H9 (cell line): ENCODE measurements around the gene EPHA1. TPM values are rescaled to one million over a fixed set of nuclear protein-coding genes. Genes with fewer than 3 reads are reported as not detected.

ENCODE experiments used
- DNase-seq: peaks from one replicate; pipeline ENCODE4 v3.0.0-alpha.2; 2017
- H2AFZ ChIP-seq: one replicate; pipeline ENCODE4 v1.6.1; 2013; ENCODE audit warnings: mild to moderate bottlenecking, low read length, control low read depth, moderate library complexity
- H2AK5ac ChIP-seq: 2 replicates; pipeline ENCODE4 v1.6.1; 2013; ENCODE audit warnings: low read length, control low read depth, mixed read lengths; ENCODE audit not compliant: insufficient read length
- H2BK120ac ChIP-seq: one replicate; pipeline ENCODE4 v1.6.1; 2013; ENCODE audit warnings: low read depth, mild to moderate bottlenecking, low read length, control low read depth, inconsistent platforms; ENCODE audit not compliant: poor library complexity, severe bottlenecking
- H2BK12ac ChIP-seq: 2 replicates; pipeline ENCODE4 v1.6.1; 2013; ENCODE audit warnings: low read length, control low read depth, mixed read lengths, low read depth; ENCODE audit not compliant: insufficient read length
- H2BK15ac ChIP-seq: 2 replicates; pipeline ENCODE4 v1.6.1; 2013; ENCODE audit warnings: low read depth, low read length, control low read depth
- H2BK20ac ChIP-seq: one replicate; pipeline ENCODE4 v1.6.1; 2013; ENCODE audit warnings: low read depth, mild to moderate bottlenecking, low read length, control low read depth, inconsistent platforms; ENCODE audit not compliant: poor library complexity, severe bottlenecking
- H2BK5ac ChIP-seq: 2 replicates; pipeline ENCODE4 v1.6.1; 2013; ENCODE audit warnings: low read length, control low read depth, mixed read lengths; ENCODE audit not compliant: insufficient read length
- H3K14ac ChIP-seq: 2 replicates; pipeline ENCODE4 v1.6.1; 2013; ENCODE audit warnings: low read length, control low read depth; ENCODE audit not compliant: insufficient read depth
- H3K18ac ChIP-seq: 2 replicates; pipeline ENCODE4 v1.6.1; 2013; ENCODE audit warnings: low read depth, mild to moderate bottlenecking, mixed read lengths, low read length, control low read depth; ENCODE audit not compliant: insufficient read length
- H3K23ac ChIP-seq: 2 replicates; pipeline ENCODE4 v1.6.1; 2013; ENCODE audit warnings: low read length, control low read depth, mixed read lengths, low read depth; ENCODE audit not compliant: insufficient read length
- H3K23me2 ChIP-seq: 2 replicates; pipeline ENCODE4 v1.6.1; 2013; ENCODE audit warnings: low read depth, mild to moderate bottlenecking, mixed read lengths, low read length, control low read depth; ENCODE audit not compliant: insufficient read length, poor library complexity, severe bottlenecking
- H3K27ac ChIP-seq: 2 replicates; pipeline ENCODE4 v1.5.1; 2013; ENCODE audit warnings: low read length, control low read depth, mixed read lengths, low read depth; ENCODE audit not compliant: insufficient read length
- H3K27me3 ChIP-seq: 2 replicates; pipeline ENCODE4 v1.6.1; 2013; ENCODE audit warnings: low read length, control low read depth, inconsistent platforms; ENCODE audit not compliant: insufficient read depth
- H3K4ac ChIP-seq: 2 replicates; pipeline ENCODE4 v1.6.1; 2013; ENCODE audit warnings: low read depth, mild to moderate bottlenecking, control low read depth, inconsistent platforms, low read length, moderate library complexity
- H3K4me1 ChIP-seq: 2 replicates; pipeline ENCODE4 v1.6.1; 2013; ENCODE audit warnings: low read length, control low read depth, inconsistent platforms; ENCODE audit not compliant: insufficient read depth
- H3K4me2 ChIP-seq: 2 replicates; pipeline ENCODE4 v1.6.1; 2013; ENCODE audit warnings: low read length, control low read depth, mixed read lengths; ENCODE audit not compliant: insufficient read length, insufficient read depth
- H3K56ac ChIP-seq: 2 replicates; pipeline ENCODE4 v1.6.1; 2013; ENCODE audit warnings: low read depth, mild to moderate bottlenecking, mixed read lengths, low read length, control low read depth; ENCODE audit not compliant: insufficient read length
- H3K79me1 ChIP-seq: 2 replicates; pipeline ENCODE4 v1.6.1; 2013; ENCODE audit warnings: low read depth, mild to moderate bottlenecking, moderate library complexity, low read length, control low read depth, inconsistent platforms; ENCODE audit not compliant: insufficient read depth, poor library complexity, severe bottlenecking
- H3K79me2 ChIP-seq: 2 replicates; pipeline ENCODE4 v1.6.1; 2013; ENCODE audit warnings: low read length, control low read depth, inconsistent platforms; ENCODE audit not compliant: insufficient read depth
- H3K9ac ChIP-seq: 2 replicates; pipeline ENCODE4 v1.6.1; 2013; ENCODE audit warnings: low read length, control low read depth, mixed read lengths; ENCODE audit not compliant: insufficient read length; ENCODE audit errors: extremely low read depth
- H3K9me3 ChIP-seq: one replicate; pipeline ENCODE4 v1.6.1; 2013; ENCODE audit warnings: low read depth, low read length, inconsistent platforms; ENCODE audit not compliant: control insufficient read depth
- H3T11ph ChIP-seq: one replicate; pipeline ENCODE4 v1.6.1; 2013; ENCODE audit warnings: mild to moderate bottlenecking, low read length, control low read depth, inconsistent platforms
- H4K20me1 ChIP-seq: one replicate; pipeline ENCODE4 v1.6.1; 2013; ENCODE audit not compliant: control insufficient read depth, insufficient read length, insufficient read depth
- H4K5ac ChIP-seq: 2 replicates; pipeline ENCODE4 v1.6.1; 2013; ENCODE audit warnings: low read depth, mild to moderate bottlenecking, mixed read lengths, low read length, control low read depth; ENCODE audit not compliant: insufficient read length
- H4K8ac ChIP-seq: replicated peaks from 2 replicates; pipeline ENCODE4 v1.6.1; 2013; ENCODE audit warnings: low read length, control low read depth, mixed read lengths, low read depth; ENCODE audit not compliant: insufficient read length
- H4K91ac ChIP-seq: 2 replicates; pipeline ENCODE4 v1.6.1; 2013; ENCODE audit warnings: low read depth, mild to moderate bottlenecking, moderate library complexity, mixed read lengths, low read length, control low read depth; ENCODE audit not compliant: insufficient read length
- H3K27ac Mint-ChIP-seq, 3 experiments: 2 replicates in 2 of 3; 3 replicates in 1 of 3; pipeline ENCODE4 v1.8.0; 2020 to 2021; ENCODE audit warnings: mixed read lengths in 3 of 3, mild to moderate bottlenecking in 1 of 3, moderate library complexity in 1 of 3
- H3K27me3 Mint-ChIP-seq: 2 replicates; pipeline ENCODE4 v1.8.0; 2021; ENCODE audit warnings: low read depth, mild to moderate bottlenecking, moderate library complexity, mixed read lengths
- H3K36me3 Mint-ChIP-seq, 3 experiments: 2 replicates in 2 of 3; 3 replicates in 1 of 3; pipeline ENCODE4 v1.8.0; 2020 to 2021; ENCODE audit warnings: low read depth in 3 of 3, mixed read lengths in 3 of 3; ENCODE audit not compliant: insufficient read depth in 1 of 3
- H3K4me1 Mint-ChIP-seq, 2 experiments: 2 replicates each; pipeline ENCODE4 v1.8.0; 2020; ENCODE audit warnings: mixed read lengths in 2 of 2
- H3K4me3 Mint-ChIP-seq, 2 experiments: 2 replicates in 1 of 2; 3 replicates in 1 of 2; pipeline ENCODE4 v1.8.0; 2020 to 2021; ENCODE audit warnings: mild to moderate bottlenecking in 2 of 2, mixed read lengths in 2 of 2, moderate library complexity in 1 of 2
- H3K9me3 Mint-ChIP-seq, 2 experiments: 2 replicates in 1 of 2; 3 replicates in 1 of 2; pipeline ENCODE4 v1.8.0; 2020; ENCODE audit warnings: mild to moderate bottlenecking in 2 of 2, mixed read lengths in 2 of 2, moderate library complexity in 1 of 2
- CTCF ChIP-seq: fragments of 200-600 bp; sonication (generic); conservative IDR thresholded peaks from 3 replicates; pipeline ENCODE4 v1.8.0; 2021; ENCODE audit warnings: antibody characterized with exemption, mild to moderate bottlenecking
- WGBS: extraction: QIAGEN DNeasy Blood & Tissue Kit; methylation state at CpG from one replicate; pipeline ENCODE4 v1.1.7; 2013; ENCODE audit warnings: missing lambda C conversion rate, low lambda C conversion rate, mixed read lengths; ENCODE audit not compliant: insufficient read length; ENCODE audit errors: extremely low coverage; 5-methylcytosine and 5-hydroxymethylcytosine counted together
- total RNA-seq: library from RNA; stranded (reverse); gene quantifications from 2 replicates; pipeline ENCODE4 v1.2.1, GENCODE V29; 2021

Gene EPHA1
- total RNA-seq, 1 experiment from 2014 or later: 109 TPM

GRCh38 chr7:143444785-143445184, 36.1 kb upstream of the EPHA1 start:
- Histone ChIP-seq H3K23me2 (no peaks in the 10 kb centered on the region), H3K18ac (no peak overlapping the region), H4K5ac (no peak overlapping the region), H2BK20ac (no peak overlapping the region), H2BK5ac (no peak overlapping the region), H3K23ac (no peak overlapping the region), H2BK120ac (no peak overlapping the region), H3K79me2 (no peaks in the 10 kb centered on the region), H2AFZ (no peak overlapping the region), H2BK15ac (no peak overlapping the region), H3K56ac (no peak overlapping the region), H3K79me1 (no peaks in the 10 kb centered on the region), H3K27ac (no peak overlapping the region), H2BK12ac (no peak overlapping the region), H3K14ac (no peak overlapping the region), H4K91ac (no peak overlapping the region), H3T11ph (no peak overlapping the region), H3K27me3 (no peaks in the 10 kb centered on the region), H4K20me1 (no peaks in the 10 kb centered on the region), H3K4me1 (no peaks in the 10 kb centered on the region), H3K4me2 (no peak overlapping the region), H3K4ac (no peak overlapping the region), H2AK5ac (no peak overlapping the region), H3K9ac (no peak overlapping the region), H4K8ac (no peak overlapping the region), H3K9me3 (no peaks in the 10 kb centered on the region)
- Mint-ChIP-seq H3K4me3 (no peak overlapping the region), H3K36me3 (no peaks in the 10 kb centered on the region), H3K9me3 (no peaks in the 10 kb centered on the region), H3K4me1 (no peaks in the 10 kb centered on the region), H3K27ac (no peak overlapping the region), H3K27me3 (no peaks in the 10 kb centered on the region; the same call in 1 of the 2 replicates)
- no CpG with 5 or more reads among the region's 1 CpG for WGBS
- TF ChIP-seq CTCF: no peak
- no peak for DNase-seq
